K562 (cell line): ENCODE data around the gene FSD1L. TPM values are rescaled to one million over a fixed set of nuclear protein-coding genes. Genes with fewer than 3 reads are reported as not detected.

ENCODE experiments used
- ATAC-seq: fragments of 200-7000 bp; cut with Tn5 transposase; 3 replicates; pipeline ENCODE4 v1.9.1; 2020; ENCODE audit warnings: moderate library complexity
- BruUV-seq: library from RNA; stranded (reverse); fragments of 400-500 nt; replicated peaks from 2 replicates; lab custom pipeline; 2021; lab: Mats Ljungman, UMichigan
- CTCF ChIA-PET: fragments of 300-600 bp; formaldehyde crosslinking; extraction: SDS; loops from one replicate; lab custom pipeline; 2021; ENCODE audit warnings: low intra/inter-chr PET ratio; lab: Yijun Ruan, JAX
- POLR2A ChIA-PET: fragments of 300-600, 350-650 bp; sonication (Branson Sonifier 250); formaldehyde crosslinking; extraction: SDS; loops from one replicate; lab custom pipeline; 2021; ENCODE audit warnings: antibody characterized with exemption, inconsistent platforms; lab: Yijun Ruan, JAX
- DNase-seq, 4 experiments: peaks; one replicate each; pipeline versions ENCODE4 v3.0.0 to v3.0.0-alpha.2; 2011 to 2018; ENCODE audit warnings: low spot score in 3 of 4, mixed read lengths in 3 of 4; ENCODE audit errors: extremely low read depth in 1 of 4
- FAIRE-seq: peaks from 2 replicates; lab custom pipeline; 2011; peaks lifted over from hg19 to GRCh38; lab: Jason Lieb, UNC
- H2AFZ ChIP-seq: 2 replicates; pipeline ENCODE4 v1.6.0; 2011; ENCODE audit warnings: low read depth, low read length, control low read depth, inconsistent platforms
- H3K27ac ChIP-seq: fragments of 200-600 bp; 3 replicates; pipeline ENCODE4 v1.8.0; 2011; ENCODE audit warnings: low read depth, mild to moderate bottlenecking, control low read depth, inconsistent platforms, low read length, moderate library complexity, mixed read lengths; ENCODE audit errors: extremely low read depth
- H3K27me3 ChIP-seq, 2 experiments: fragments of 300-600 bp in 1 of 2; 2 replicates in 1 of 2; 3 replicates in 1 of 2; pipeline versions ENCODE4 v1.6.0 to v1.8.0; 2011; ENCODE audit warnings: inconsistent platforms in 2 of 2, low read length in 2 of 2, mild to moderate bottlenecking in 1 of 2, mixed read lengths in 1 of 2, moderate library complexity in 1 of 2; ENCODE audit not compliant: control insufficient read depth in 2 of 2, insufficient read depth in 2 of 2
- H3K36me3 ChIP-seq: fragments of 300-600 bp; 3 replicates; pipeline ENCODE4 v1.8.0; 2011; ENCODE audit warnings: mild to moderate bottlenecking, low read length, inconsistent platforms; ENCODE audit not compliant: control insufficient read depth, insufficient read depth
- H3K4me1 ChIP-seq, 2 experiments: fragments of 200-600 bp in 1 of 2; replicated peaks in 1 of 2; 2 replicates in 1 of 2; 3 replicates in 1 of 2; pipeline versions ENCODE4 v1.5.1 to v1.8.0; 2011; ENCODE audit warnings: inconsistent platforms in 2 of 2, low read length in 2 of 2, mild to moderate bottlenecking in 1 of 2, mixed read lengths in 1 of 2, moderate library complexity in 1 of 2; ENCODE audit not compliant: control insufficient read depth in 2 of 2, insufficient read depth in 2 of 2
- H3K4me2 ChIP-seq: 2 replicates; pipeline ENCODE4 v1.6.1; 2011; ENCODE audit warnings: low read length, control low read depth, inconsistent platforms, mixed read lengths; ENCODE audit not compliant: insufficient read depth
- H3K4me3 ChIP-seq: fragments of 200-600 bp; sonication (generic), shearing (Covaris generic); 2 replicates; pipeline ENCODE4 v1.5.1; 2016; ENCODE audit warnings: control low read depth, inconsistent platforms
- H3K79me2 ChIP-seq: fragments of 200-600 bp; 3 replicates; pipeline ENCODE4 v1.8.0; 2011; ENCODE audit warnings: low read length, inconsistent platforms; ENCODE audit not compliant: control insufficient read depth, insufficient read depth
- H3K9ac ChIP-seq, 2 experiments: 2 replicates each; pipeline versions ENCODE4 v1.6.0 to v1.6.1; 2011; ENCODE audit warnings: low read depth in 2 of 2, low read length in 2 of 2, control low read depth in 1 of 2, inconsistent platforms in 1 of 2, mild to moderate bottlenecking in 1 of 2, mixed read lengths in 1 of 2; ENCODE audit not compliant: insufficient read depth in 1 of 2
- H3K9me1 ChIP-seq: one replicate; pipeline ENCODE4 v1.6.0; 2011; ENCODE audit warnings: inconsistent platforms, mild to moderate bottlenecking, low read length, moderate library complexity; ENCODE audit not compliant: control insufficient read depth, insufficient read depth
- H3K9me3 ChIP-seq: replicated peaks from 2 replicates; pipeline ENCODE4 v1.5.1; 2011; ENCODE audit warnings: low read depth, low read length, inconsistent platforms; ENCODE audit not compliant: control insufficient read depth, insufficient read depth
- H4K20me1 ChIP-seq: replicated peaks from 2 replicates; pipeline ENCODE4 v1.6.1; 2011; ENCODE audit warnings: low read length, inconsistent platforms, mixed read lengths; ENCODE audit not compliant: control insufficient read depth, insufficient read depth
- CBX3 ChIP-seq, 2 experiments: IDR thresholded peaks; 1 replicate in 1 of 2; 2 replicates in 1 of 2; pipeline ENCODE4 v1.6.1; 2012; ENCODE audit warnings: inconsistent platforms in 2 of 2, low read length in 2 of 2, borderline replicate concordance in 1 of 2, control low read depth in 1 of 2
- CHD1 ChIP-seq: fragments of 200-600 bp; sonication (generic); IDR thresholded peaks from one replicate; pipeline ENCODE4 v1.6.1; 2012; ENCODE audit warnings: mild to moderate bottlenecking, moderate library complexity, low read length, inconsistent platforms
- ETS2 ChIP-seq: IDR thresholded peaks from 2 replicates; pipeline ENCODE4 v1.6.1; 2016; ENCODE audit warnings: borderline replicate concordance, missing genetic modification characterization, mild to moderate bottlenecking, moderate library complexity, missing compliant biosample characterization; ENCODE audit not compliant: poor library complexity, severe bottlenecking
- HNRNPLL ChIP-seq: fragments of 200-400 bp; formaldehyde crosslinking; IDR thresholded peaks from 2 replicates; pipeline ENCODE4 v1.6.1; 2017; ENCODE audit warnings: low read length, low read depth, mild to moderate bottlenecking; ENCODE audit not compliant: poor library complexity, severe bottlenecking
- KAT8 ChIP-seq: fragments of 450-650 bp; IDR thresholded peaks from 2 replicates; pipeline ENCODE4 v1.6.1; 2016; ENCODE audit warnings: low read depth, mild to moderate bottlenecking
- KHSRP ChIP-seq: fragments of 450-650 bp; IDR thresholded peaks from 2 replicates; pipeline ENCODE4 v1.6.1; 2017
- MCM2 ChIP-seq: fragments of 450-650 bp; IDR thresholded peaks from 2 replicates; pipeline ENCODE4 v1.6.1; 2017; ENCODE audit warnings: low read depth, mild to moderate bottlenecking
- NFE2 ChIP-seq: IDR thresholded peaks from 2 replicates; pipeline ENCODE4 v1.6.1; 2014; ENCODE audit warnings: antibody characterized with exemption, low read depth
- TCF15 ChIP-seq: fragments of 250-450 bp; sonication (Bioruptor Pico); IDR thresholded peaks from 2 replicates; pipeline ENCODE4 v1.8.0; 2022; ENCODE audit warnings: moderate library complexity, mild to moderate bottlenecking, inconsistent platforms
- ZNF224 ChIP-seq: sonication (generic); formaldehyde crosslinking; IDR thresholded peaks from 2 replicates; pipeline ENCODE4 v1.8.0; 2022; ENCODE audit warnings: mild to moderate bottlenecking, missing genetic modification reagents
- in situ Hi-C: fragments of 300-500 bp; cut with MboI; formaldehyde crosslinking; loops from 4 replicates; pipeline ENCODE4 v1.15.0; 2018; ENCODE audit warnings: inconsistent platforms, mixed read lengths
- intact Hi-C: fragments of 100-400 bp; cut with micrococcal nuclease; formaldehyde crosslinking; loops from 2 replicates; pipeline ENCODE4 v1.14.2; 2022
- polyA plus RNA-seq, 8 experiments: library from polyadenylated mRNA; depleted of rRNA in 4 of 8; stranded (reverse) in 5 of 8; unstranded in 3 of 8; fragments of >200 nt; fragmentation: Nextera tagmentation in 2 of 8; fragmentation: Illumina TruSeq in 1 of 8; extraction: Ambion mirVana in 2 of 8; extraction: Trizol in 1 of 8; gene quantifications; 2 replicates each; pipeline versions ENCODE4 v1.2.1 to v1.2.3, GENCODE V29; 2011 to 2014; ENCODE audit warnings: inconsistent platforms in 1 of 8, missing spikeins in 1 of 8
- total RNA-seq, 7 experiments: library from RNA; depleted of rRNA in 6 of 7; stranded (reverse); fragments of >200 nt in 6 of 7; fragmentation: Illumina TruSeq in 2 of 7; extraction: Trizol in 2 of 7; gene quantifications; 2 replicates each; pipeline versions ENCODE4 v1.2.1 to v1.2.3, GENCODE V29; 2011 to 2021; ENCODE audit warnings: low replicate concordance in 1 of 7

FSD1L gene
- total and polyA plus RNA-seq, 9 of the 15 experiments (the other 6 are each of a cell fraction or from before 2014, with no cell fraction given): 0.95 to 4.2 (median 2.1) TPM

DNA sequence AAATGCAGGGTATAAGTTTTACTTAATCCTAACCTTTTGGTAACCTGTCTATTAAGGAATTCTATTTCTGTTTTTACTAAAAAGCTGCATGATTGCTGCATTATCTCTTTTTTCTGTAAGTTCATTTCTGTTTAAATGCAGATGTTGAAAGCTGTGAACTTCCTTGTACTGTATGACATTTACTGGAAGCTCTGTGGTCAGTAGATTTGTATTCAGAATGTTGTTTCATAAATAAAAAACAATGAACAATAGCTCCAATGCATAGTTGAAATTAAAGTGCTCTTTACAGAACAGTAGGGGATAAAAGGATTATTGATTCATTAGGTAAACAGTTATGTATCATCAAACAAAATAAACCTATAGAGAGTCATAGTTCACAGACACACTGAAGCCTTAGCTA is 63.6 kb downstream of the FSD1L start:
- Histone ChIP-seq H3K4me3 (no peak overlapping the region), H3K9me3 (no peaks in the 10 kb centered on the region), H3K79me2 (no peaks in the 10 kb centered on the region), H3K9ac (no peak overlapping the region), H3K9me1 (no peaks in the 10 kb centered on the region), H4K20me1 (no peaks in the 10 kb centered on the region), H3K4me1 (no peaks in the 10 kb centered on the region), H3K36me3 (peaks cover 2% of the 10 kb centered on the region; the same call in 1 of the 3 replicates), H2AFZ (no peak overlapping the region), H3K27ac (no peak overlapping the region), H3K4me2 (no peak overlapping the region), H3K27me3 (no peaks in the 10 kb centered on the region)
- intact Hi-C loops (no loop called here), in situ Hi-C loops (no loop called here)
- no TSS peak for BruUV-seq
- POLR2A ChIA-PET: interaction anchor here (0.7 kb wide), 1 partner anchor 115 kb away, joined by 3 read pairs; no protein-coding TSS in a partner anchor
- CTCF ChIA-PET: no interaction called here
- FAIRE-seq (no peak), DNase-seq (no peak), ATAC-seq (no peak)
- TF ChIP-seq MCM2 (no peak), NFE2 (no peak), CBX3 (IDR thresholded peaks at IDR 0.05; ENCODE audit: borderline replicate concordance in 1 of 2, low read length in 2 of 2) (no peak), TCF15 (no peak), KAT8 (no peak), KHSRP (no peak), ETS2 (tag) (no peak), CHD1 (no peak), ZNF224 (CRISPR knock-in tag) (no peak), HNRNPLL (no peak)
